MM.1S (cell line): ENCODE data around the gene RCAN1.
A peak's percentile ranks its signal among the peaks of the same experiment; 100 is the strongest.

ENCODE experiments used
- DNase-seq: peaks from one replicate; pipeline ENCODE4 v3.0.0-alpha.2; 2015
- H2AFZ ChIP-seq: fragments of 300-600 bp; sonication (generic); 2 replicates; pipeline ENCODE4 v1.6.0; 2016; ENCODE audit warnings: antibody characterized with exemption, low read length
- H3F3A ChIP-seq: fragments of 300-600 bp; sonication (generic); 2 replicates; pipeline ENCODE4 v1.6.1; 2016; ENCODE audit warnings: mild to moderate bottlenecking, antibody characterized with exemption, low read length, moderate library complexity, mixed read lengths; ENCODE audit not compliant: insufficient read depth
- H3K27ac ChIP-seq: fragments of 300-600 bp; sonication (generic); 2 replicates; pipeline ENCODE4 v1.5.1; 2016; ENCODE audit warnings: mild to moderate bottlenecking, low read length
- H3K27me3 ChIP-seq: fragments of 300-600 bp; sonication (generic); replicated peaks from 2 replicates; pipeline ENCODE4 v1.6.0; 2016; ENCODE audit warnings: low read length; ENCODE audit not compliant: insufficient read depth
- H3K36me3 ChIP-seq: fragments of 300-600 bp; sonication (generic); replicated peaks from 2 replicates; pipeline ENCODE4 v1.6.1; 2016; ENCODE audit warnings: mild to moderate bottlenecking, low read length, mixed read lengths; ENCODE audit not compliant: insufficient read depth
- H3K4me1 ChIP-seq: fragments of 300-600 bp; sonication (generic); 2 replicates; pipeline ENCODE4 v1.6.1; 2016; ENCODE audit warnings: low read length, mixed read lengths
- H3K4me2 ChIP-seq: fragments of 300-600 bp; sonication (generic); 2 replicates; pipeline ENCODE4 v1.6.0; 2016; ENCODE audit warnings: low read depth, low read length
- H3K4me3 ChIP-seq: fragments of 300-600 bp; sonication (generic); 2 replicates; pipeline ENCODE4 v1.5.1; 2016; ENCODE audit warnings: low read length, mixed read lengths
- H3K79me2 ChIP-seq: fragments of 300-600 bp; sonication (generic); 2 replicates; pipeline ENCODE4 v1.6.1; 2016; ENCODE audit warnings: mixed run types, low read length, mixed read lengths
- H3K9ac ChIP-seq: fragments of 300-600 bp; sonication (generic); 2 replicates; pipeline ENCODE4 v1.6.1; 2016; ENCODE audit warnings: low read length, mixed read lengths
- H3K9me2 ChIP-seq: fragments of 300-600 bp; sonication (generic); replicated peaks from 2 replicates; pipeline ENCODE4 v1.6.1; 2016; ENCODE audit warnings: mild to moderate bottlenecking, low read length, mixed read lengths; ENCODE audit not compliant: insufficient read depth
- H3K9me3 ChIP-seq: fragments of 300-600 bp; sonication (generic); replicated peaks from 2 replicates; pipeline ENCODE4 v1.6.1; 2016; ENCODE audit warnings: mild to moderate bottlenecking, low read length, mixed read lengths; ENCODE audit not compliant: insufficient read depth
- H4K20me1 ChIP-seq: fragments of 300-600 bp; sonication (generic); 2 replicates; pipeline ENCODE4 v1.6.1; 2016; ENCODE audit warnings: mild to moderate bottlenecking, low read length, moderate library complexity, mixed read lengths; ENCODE audit not compliant: insufficient read depth
- EZH2 ChIP-seq: fragments of 300-600 bp; sonication (generic); optimal IDR thresholded peaks from 2 replicates; pipeline ENCODE3; 2017; ENCODE audit warnings: low read depth, mild to moderate bottlenecking, antibody characterized with exemption, low read length, mixed read lengths
- EZH2phosphoT487 ChIP-seq: fragments of 300-600 bp; sonication (generic); IDR thresholded peaks from 2 replicates; pipeline ENCODE4 v1.6.1; 2018; ENCODE audit warnings: antibody characterized with exemption, low read length
- TF ChIP-seq, protein P1 (sequence below): fragments of 300-600 bp; sonication (generic); IDR thresholded peaks from 2 replicates; pipeline ENCODE4 v1.5.1; 2016; ENCODE audit warnings: antibody characterized with exemption, low read length, mixed read lengths

Gene RCAN1

DNA sequence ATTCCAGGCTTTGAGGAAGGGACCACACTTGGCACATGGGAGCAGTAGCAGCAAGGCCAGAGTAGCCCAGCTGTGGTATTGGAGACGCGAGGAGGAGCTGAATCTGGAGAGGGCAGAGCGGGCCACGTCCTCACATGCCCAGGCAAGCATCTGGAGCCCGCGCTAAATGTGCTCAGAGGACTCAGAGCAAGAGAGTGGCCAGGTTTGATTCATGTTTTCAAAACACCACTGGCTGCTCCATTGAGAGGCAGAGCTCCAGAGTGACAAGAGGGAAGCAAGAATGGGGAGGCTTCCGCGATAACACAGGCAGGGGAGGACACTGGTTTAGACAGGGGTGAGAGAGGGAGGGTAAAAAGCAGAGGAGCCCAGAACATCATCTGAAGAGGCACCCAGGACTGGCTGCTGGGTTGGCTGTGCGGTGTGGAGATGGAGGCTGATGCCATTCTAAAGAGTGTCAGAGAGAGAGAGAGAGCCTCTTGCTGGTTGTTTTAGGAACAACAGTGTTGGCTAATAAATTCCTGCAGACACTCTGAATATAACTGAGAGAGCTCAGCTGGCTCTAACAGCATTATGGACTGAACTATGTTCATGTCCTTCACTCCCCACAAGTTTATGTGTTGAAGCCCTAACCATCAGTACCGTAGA lies 32.3 kb downstream of the RCAN1 start:
- Histone ChIP-seq H3K27ac (no peak overlapping the region), H4K20me1 (no peaks in the 10 kb centered on the region), H3K4me2 (no peak overlapping the region), H3K9me3 (no peaks in the 10 kb centered on the region), H3K36me3 (no peaks in the 10 kb centered on the region), H3K4me1 (no peaks in the 10 kb centered on the region), H3F3A (no peaks in the 10 kb centered on the region), H2AFZ (no peak overlapping the region), H3K4me3 (no peak overlapping the region), H3K9me2 (no peaks in the 10 kb centered on the region), H3K9ac (no peak overlapping the region), H3K79me2 (no peaks in the 10 kb centered on the region; the same call in 1 of the 2 replicates), H3K27me3 (no peaks in the 10 kb centered on the region)
- peak; percentile 42 for DNase-seq
- TF ChIP-seq, protein P1, sequence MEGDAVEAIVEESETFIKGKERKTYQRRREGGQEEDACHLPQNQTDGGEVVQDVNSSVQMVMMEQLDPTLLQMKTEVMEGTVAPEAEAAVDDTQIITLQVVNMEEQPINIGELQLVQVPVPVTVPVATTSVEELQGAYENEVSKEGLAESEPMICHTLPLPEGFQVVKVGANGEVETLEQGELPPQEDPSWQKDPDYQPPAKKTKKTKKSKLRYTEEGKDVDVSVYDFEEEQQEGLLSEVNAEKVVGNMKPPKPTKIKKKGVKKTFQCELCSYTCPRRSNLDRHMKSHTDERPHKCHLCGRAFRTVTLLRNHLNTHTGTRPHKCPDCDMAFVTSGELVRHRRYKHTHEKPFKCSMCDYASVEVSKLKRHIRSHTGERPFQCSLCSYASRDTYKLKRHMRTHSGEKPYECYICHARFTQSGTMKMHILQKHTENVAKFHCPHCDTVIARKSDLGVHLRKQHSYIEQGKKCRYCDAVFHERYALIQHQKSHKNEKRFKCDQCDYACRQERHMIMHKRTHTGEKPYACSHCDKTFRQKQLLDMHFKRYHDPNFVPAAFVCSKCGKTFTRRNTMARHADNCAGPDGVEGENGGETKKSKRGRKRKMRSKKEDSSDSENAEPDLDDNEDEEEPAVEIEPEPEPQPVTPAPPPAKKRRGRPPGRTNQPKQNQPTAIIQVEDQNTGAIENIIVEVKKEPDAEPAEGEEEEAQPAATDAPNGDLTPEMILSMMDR, result peak; percentile 49
- TF ChIP-seq EZH2phosphoT487, result no peak

DNA sequence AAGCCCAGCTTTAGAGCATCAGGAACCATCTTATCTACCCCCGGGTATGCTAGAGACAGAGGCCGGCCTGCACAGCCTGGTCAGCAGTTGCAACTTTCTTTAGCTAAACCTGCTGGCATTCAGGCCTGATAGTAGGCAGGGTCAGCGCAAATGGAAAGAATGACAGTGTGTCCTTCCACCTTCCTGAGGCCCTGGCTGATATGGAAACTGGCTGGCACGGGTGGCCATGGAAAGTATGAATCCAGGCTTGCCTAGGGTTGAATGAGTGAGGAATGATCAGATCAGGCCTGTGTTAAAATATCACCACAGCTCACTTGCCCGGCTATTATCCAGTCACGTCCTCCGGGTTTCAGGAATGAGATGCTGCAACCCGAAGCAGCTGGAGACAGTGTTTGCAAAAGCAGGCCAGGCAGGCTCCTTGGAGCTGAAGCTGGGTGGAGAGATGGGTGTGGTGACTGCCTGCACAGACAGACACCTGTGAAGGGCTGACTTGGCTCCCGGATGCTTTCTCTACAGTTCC lies 34.7 kb downstream of the RCAN1 start:
- Histone ChIP-seq H3K9ac (no peak overlapping the region), H3K9me3 (no peaks in the 10 kb centered on the region), H3K4me1 (no peaks in the 10 kb centered on the region), H3K4me3 (no peak overlapping the region), H2AFZ (no peak overlapping the region), H3K27me3 (no peaks in the 10 kb centered on the region), H3K4me2 (no peak overlapping the region), H3K79me2 (peaks cover 4% of the 10 kb centered on the region; the same call in 1 of the 2 replicates), H4K20me1 (no peaks in the 10 kb centered on the region), H3K9me2 (no peaks in the 10 kb centered on the region), H3F3A (no peaks in the 10 kb centered on the region), H3K27ac (no peak overlapping the region), H3K36me3 (no peaks in the 10 kb centered on the region)
- TF ChIP-seq, protein P1, result no peak
- TF ChIP-seq EZH2phosphoT487 (no peak), EZH2 (no peak)
- DNase-seq, result no peak

- H3K9me2 ChIP-seq, result no peaks in the 10 kb centered on the region
- no peak for TF ChIP-seq EZH2
- TF ChIP-seq, protein P1, result no peak
- no peak for TF ChIP-seq EZH2phosphoT487
Measured at GRCh38 chr21:34579411-34579810, 35.5 kb downstream of the RCAN1 start.

More at GRCh38 chr21:34579411-34579810, 35.5 kb downstream of the RCAN1 start:
- no peaks in the 10 kb centered on the region for H3K27me3 ChIP-seq
- no peaks in the 10 kb centered on the region for H3K9me3 ChIP-seq
- H3K9ac ChIP-seq, result no peak overlapping the region
- H3K79me2 ChIP-seq, result 0 out of 2 replicates have a peak, but pooled peaks cover 4% of the 10 kb centered on the region
- no peak overlapping the region for H3K27ac ChIP-seq
- no peaks in the 10 kb centered on the region for H4K20me1 ChIP-seq
- no peak for DNase-seq
- H2AFZ ChIP-seq, result no peak overlapping the region
- no peaks in the 10 kb centered on the region for H3K4me1 ChIP-seq
- no peak overlapping the region for H3K4me2 ChIP-seq
- no peaks in the 10 kb centered on the region for H3K36me3 ChIP-seq
- H3F3A ChIP-seq, result no peaks in the 10 kb centered on the region
- H3K4me3 ChIP-seq, result no peak overlapping the region
